HL-60 (cell line): ENCODE results near the gene MED13L.

Experiments used
- DNase-seq, 2 experiments: peaks; one replicate each; pipeline ENCODE4 v3.0.0-alpha.2; 2010 to 2020; ENCODE audit warnings: low read depth in 1 of 2, low spot score in 1 of 2
- H3K27ac ChIP-seq: fragments of 250-450 bp; sonication (Bioruptor Pico); replicated peaks from 2 replicates; pipeline ENCODE4 v1.5.1; 2020; ENCODE audit warnings: mild to moderate bottlenecking, moderate library complexity
- H3K27me3 ChIP-seq: fragments of 250-450 bp; sonication (Bioruptor Pico); 2 replicates; pipeline ENCODE4 v1.5.1; 2021; ENCODE audit warnings: mild to moderate bottlenecking, moderate library complexity; ENCODE audit not compliant: insufficient read depth, poor library complexity, severe bottlenecking
- H3K4me3 ChIP-seq: replicated peaks from 2 replicates; pipeline ENCODE4 v1.5.1; 2011; ENCODE audit warnings: mild to moderate bottlenecking, control low read depth, low read length; ENCODE audit not compliant: insufficient read depth
- CTCF ChIP-seq: IDR thresholded peaks from one replicate; pipeline ENCODE4 v1.5.1; 2011; ENCODE audit warnings: low read length, control low read depth, inconsistent platforms; ENCODE audit not compliant: insufficient read depth
- GABPA ChIP-seq: IDR thresholded peaks from 2 replicates; pipeline ENCODE4 v1.6.1; 2012; ENCODE audit warnings: low read depth
- POLR2AphosphoS5 ChIP-seq: IDR thresholded peaks from 2 replicates; pipeline ENCODE4 v1.6.1; 2012; ENCODE audit warnings: low read depth
- SPI1 ChIP-seq: IDR thresholded peaks from 2 replicates; pipeline ENCODE4 v1.6.1; 2012; ENCODE audit warnings: low read depth, mild to moderate bottlenecking, borderline replicate concordance
- TF ChIP-seq, protein P1 (sequence below): IDR thresholded peaks from 2 replicates; pipeline ENCODE4 v1.6.1; 2012; ENCODE audit warnings: low read depth; ENCODE audit not compliant: insufficient replicate concordance

The MED13L gene

GRCh38 chr12:116099652-116100432, 177.7 kb downstream of the MED13L start:
- Histone ChIP-seq H3K27me3 (no peaks in the 10 kb centered on the region), H3K27ac (no peak overlapping the region), H3K4me3 (no peak overlapping the region)
- no peak for TF ChIP-seq GABPA
- TF ChIP-seq POLR2AphosphoS5, result no peak
- no peak for TF ChIP-seq SPI1
- TF ChIP-seq, protein P1, sequence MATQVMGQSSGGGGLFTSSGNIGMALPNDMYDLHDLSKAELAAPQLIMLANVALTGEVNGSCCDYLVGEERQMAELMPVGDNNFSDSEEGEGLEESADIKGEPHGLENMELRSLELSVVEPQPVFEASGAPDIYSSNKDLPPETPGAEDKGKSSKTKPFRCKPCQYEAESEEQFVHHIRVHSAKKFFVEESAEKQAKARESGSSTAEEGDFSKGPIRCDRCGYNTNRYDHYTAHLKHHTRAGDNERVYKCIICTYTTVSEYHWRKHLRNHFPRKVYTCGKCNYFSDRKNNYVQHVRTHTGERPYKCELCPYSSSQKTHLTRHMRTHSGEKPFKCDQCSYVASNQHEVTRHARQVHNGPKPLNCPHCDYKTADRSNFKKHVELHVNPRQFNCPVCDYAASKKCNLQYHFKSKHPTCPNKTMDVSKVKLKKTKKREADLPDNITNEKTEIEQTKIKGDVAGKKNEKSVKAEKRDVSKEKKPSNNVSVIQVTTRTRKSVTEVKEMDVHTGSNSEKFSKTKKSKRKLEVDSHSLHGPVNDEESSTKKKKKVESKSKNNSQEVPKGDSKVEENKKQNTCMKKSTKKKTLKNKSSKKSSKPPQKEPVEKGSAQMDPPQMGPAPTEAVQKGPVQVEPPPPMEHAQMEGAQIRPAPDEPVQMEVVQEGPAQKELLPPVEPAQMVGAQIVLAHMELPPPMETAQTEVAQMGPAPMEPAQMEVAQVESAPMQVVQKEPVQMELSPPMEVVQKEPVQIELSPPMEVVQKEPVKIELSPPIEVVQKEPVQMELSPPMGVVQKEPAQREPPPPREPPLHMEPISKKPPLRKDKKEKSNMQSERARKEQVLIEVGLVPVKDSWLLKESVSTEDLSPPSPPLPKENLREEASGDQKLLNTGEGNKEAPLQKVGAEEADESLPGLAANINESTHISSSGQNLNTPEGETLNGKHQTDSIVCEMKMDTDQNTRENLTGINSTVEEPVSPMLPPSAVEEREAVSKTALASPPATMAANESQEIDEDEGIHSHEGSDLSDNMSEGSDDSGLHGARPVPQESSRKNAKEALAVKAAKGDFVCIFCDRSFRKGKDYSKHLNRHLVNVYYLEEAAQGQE, result no peak
- TF ChIP-seq CTCF, result no peak
- no peak for DNase-seq

GRCh38 chr12:116096874-116097273, 180.6 kb downstream of the MED13L start:
- Histone ChIP-seq H3K27me3 (no peaks in the 10 kb centered on the region), H3K27ac (no peak overlapping the region), H3K4me3 (no peak overlapping the region)
- no peak for DNase-seq
- TF ChIP-seq CTCF (no peak), POLR2AphosphoS5 (no peak), SPI1 (no peak), GABPA (no peak)
- TF ChIP-seq, protein P1, result no peak

GRCh38 chr12:116094475-116094874, 183.0 kb downstream of the MED13L start:
- no peak for DNase-seq
- H3K4me3 ChIP-seq, result no peak overlapping the region
- H3K27me3 ChIP-seq, result no peaks in the 10 kb centered on the region
- no peak for TF ChIP-seq CTCF
- TF ChIP-seq POLR2AphosphoS5, result no peak
- TF ChIP-seq SPI1, result no peak
- TF ChIP-seq, protein P1, result no peak
- TF ChIP-seq GABPA, result no peak
- H3K27ac ChIP-seq, result no peak overlapping the region
